GM21786 (cell line): Measurements from ENCODE around the gene CHST11.
A peak's percentile ranks its signal among the peaks of the same experiment; 100 is the strongest.

Experiments
- ATAC-seq: cut with Tn5 transposase; IDR thresholded peaks from one replicate; pipeline ENCODE4 v1.9.1; 2021; ENCODE audit not compliant: unreplicated experiment

CHST11 gene

GRCh38 chr12:104577581-104577981 is 120.8 kb downstream of the CHST11 start:
- no peak for ATAC-seq

DNA sequence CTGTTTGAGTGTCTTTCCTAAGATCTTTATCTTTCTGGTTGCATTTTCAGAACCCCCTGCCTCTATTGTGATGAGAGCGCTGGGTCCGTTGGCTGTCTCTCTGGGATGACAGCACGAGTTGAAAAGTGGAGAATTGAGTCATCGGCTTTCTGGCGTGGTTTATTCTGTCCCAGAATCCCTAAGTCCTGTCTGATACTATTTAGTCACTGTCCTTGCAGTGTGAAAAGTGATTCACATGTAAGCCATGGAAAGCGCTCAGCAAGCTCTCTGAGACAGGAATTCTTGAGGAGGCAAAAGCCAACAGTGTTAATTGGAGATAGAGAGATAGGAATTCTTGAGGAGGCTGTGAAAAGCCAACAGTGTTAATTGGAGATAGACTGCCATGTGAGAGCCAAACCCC is 121.7 kb downstream of the CHST11 start:
- ATAC-seq: no peak

- peak; percentile 40 for ATAC-seq
These were observed 123.2 kb downstream of the CHST11 start for GRCh38 chr12:104579718-104580495.

DNA sequence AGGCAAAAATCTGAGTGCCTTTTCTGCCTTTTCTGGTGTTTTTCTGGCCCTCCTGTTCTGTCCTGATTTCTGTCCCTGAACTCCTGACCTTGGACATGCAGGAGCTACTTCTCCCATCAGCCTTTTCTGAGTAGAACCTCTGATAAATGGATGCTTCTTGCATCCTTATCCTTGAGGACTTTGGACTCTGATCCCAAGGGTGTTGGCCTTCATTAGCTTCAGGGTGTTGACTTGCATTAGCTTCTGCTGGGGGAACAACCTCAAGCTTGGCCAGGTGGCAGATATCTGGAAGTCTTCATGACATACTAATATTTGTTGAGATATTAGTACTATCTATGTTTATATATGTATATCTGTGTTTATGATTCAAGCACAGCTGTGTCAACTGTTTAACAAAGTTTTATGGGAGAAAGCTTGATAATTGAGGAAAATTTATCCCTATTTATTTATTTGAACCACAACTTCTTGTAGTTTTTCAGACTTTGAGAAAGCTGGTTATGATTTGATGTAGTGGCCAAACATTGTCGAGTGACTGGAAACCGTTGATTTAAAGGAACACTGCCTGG is 124.3 kb downstream of the CHST11 start:
- ATAC-seq: no peak

DNA sequence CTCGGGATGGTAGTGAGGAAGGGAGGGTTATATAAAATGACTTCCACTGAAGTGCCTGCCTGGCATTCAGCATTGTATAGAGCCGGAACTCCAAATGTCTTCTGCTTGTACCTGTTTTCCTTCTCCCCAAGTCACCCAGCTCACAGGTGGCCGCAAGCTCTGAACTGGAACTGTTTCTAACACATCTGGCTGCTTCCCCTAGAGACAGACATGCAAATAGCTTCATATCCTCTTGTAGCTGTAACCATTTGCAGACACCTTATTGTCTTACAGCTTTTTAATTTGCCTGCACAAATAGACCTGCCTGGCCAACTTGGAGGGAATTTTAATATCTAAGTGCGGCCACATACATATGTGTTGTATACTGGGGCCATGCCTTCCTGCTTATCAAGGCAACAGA is 126.0 kb downstream of the CHST11 start:
- ATAC-seq: peak; percentile 77

GRCh38 chr12:104583301-104583700 is 126.6 kb downstream of the CHST11 start:
- ATAC-seq: peak; percentile 59

DNA sequence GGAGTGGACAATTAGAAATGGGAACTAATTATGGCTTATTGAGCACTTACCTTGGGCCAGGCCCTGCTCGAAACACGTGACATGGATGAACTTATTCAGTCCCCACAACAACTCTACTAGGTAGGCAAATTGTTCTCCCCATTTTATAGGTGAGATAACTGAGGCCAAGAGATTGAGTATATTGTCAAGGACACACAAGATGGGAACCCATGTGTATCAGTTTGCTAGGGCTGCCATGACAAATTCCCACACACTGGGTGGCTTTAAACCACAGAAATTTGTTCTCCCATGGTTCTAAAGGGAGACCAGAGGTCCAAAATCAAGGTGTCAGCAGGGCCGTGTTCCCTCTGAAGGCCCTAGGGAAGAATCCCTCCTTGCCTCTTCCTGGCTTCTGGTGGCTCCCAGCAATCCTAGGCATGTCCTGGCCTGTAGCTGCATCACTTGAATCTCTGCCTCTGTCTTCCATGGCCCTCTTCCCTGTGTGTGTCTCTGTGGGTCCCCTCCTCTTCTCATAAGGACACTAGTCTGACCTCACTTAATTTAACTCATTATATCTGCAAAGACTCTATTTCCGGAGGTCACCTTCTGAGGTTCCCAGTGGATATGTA is 128.8 kb downstream of the CHST11 start:
- no peak for ATAC-seq

GRCh38 chr12:104586351-104586919 is 129.7 kb downstream of the CHST11 start:
- no peak for ATAC-seq

DNA sequence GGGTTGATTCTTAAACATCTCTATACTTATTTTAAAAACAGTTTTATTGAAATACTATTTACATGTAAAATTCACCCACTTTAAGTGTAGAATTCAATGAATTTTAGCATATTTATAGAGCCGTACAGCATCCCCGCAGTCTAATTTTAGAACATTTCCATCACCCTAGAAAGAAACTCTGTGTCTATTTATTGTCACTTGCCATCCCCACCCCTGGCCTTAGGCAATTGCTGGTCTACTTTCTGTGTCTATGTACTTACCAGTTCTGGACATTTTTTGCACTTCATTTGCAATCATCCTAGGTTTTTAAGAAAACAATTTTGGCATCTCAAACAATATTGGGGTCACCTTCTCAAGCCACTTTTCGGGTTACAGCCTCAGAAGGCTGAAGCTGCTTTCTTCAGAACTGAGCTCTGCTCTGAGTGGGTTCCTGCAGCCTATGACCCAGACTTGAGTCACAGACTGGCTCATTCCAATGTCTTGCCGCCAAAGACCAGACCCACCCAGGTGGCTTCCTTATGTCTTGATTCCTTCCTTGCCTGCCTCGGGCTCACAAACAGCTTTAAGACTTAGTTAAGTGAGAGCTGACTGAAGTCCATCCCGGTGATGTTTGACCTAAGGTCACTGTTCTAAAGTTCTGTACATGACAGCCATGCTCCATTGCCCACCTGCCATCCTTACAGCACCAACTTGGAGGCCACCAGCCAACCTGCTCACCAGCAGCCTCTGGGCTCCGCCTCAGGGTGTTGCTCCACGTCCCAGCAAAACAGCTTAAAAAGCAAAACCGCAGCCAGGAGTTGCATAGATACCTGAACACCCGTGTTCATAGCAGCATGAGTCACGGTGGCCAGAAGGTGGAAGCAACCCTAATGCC is 131.5 kb downstream of the CHST11 start:
- ATAC-seq: no peak

- no peak for ATAC-seq
These were observed 132.3 kb downstream of the CHST11 start for GRCh38 chr12:104588921-104589590.

DNA sequence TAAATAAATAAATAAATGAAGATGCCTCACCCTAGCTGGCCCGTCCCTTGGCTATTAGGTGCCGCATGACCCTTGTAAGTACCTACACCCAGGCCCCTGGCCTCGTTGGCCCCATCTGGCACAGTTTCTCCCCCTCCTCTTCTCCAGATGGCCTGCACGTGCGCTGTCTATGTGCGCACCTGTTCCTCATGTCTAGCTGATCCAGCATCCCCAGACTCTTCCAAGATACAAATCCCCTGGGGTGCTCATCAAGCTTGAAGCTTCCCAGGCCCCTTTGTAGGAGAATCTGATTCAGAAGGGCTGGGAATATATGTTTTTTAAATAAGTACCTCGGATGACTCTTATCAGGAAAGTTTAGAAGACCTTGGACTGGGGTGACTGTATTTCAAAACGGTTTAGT is 133.3 kb downstream of the CHST11 start:
- ATAC-seq: no peak

DNA sequence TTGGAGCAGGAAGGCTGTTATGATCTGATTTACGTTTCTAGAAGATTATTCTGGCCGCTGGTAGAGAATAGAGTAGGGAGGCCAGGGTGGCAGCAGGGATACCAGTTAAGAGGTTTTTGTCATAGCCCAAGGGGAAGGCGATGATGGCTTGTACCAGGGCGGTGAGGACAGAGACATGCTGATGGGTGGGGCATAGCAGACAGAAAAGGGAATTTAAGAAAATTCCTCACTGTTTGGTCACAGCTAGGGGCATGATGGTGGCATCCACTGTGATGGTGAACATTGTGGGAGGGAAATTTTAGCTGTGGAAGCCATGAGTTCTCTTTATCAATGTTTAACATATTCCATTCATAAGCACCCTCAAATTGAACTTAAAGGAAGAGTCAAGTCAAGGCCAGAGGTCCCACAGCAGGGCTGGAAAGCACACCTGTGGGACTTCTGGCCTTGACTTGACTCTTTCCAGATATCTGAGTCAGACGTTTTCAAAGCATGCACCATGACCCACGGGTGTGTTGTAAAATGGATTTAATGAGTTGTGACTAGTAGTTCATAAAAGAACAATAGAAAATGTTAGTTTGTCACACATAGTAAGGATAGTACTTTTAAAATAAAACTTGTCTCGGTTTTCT is 134.6 kb downstream of the CHST11 start:
- ATAC-seq: no peak

DNA sequence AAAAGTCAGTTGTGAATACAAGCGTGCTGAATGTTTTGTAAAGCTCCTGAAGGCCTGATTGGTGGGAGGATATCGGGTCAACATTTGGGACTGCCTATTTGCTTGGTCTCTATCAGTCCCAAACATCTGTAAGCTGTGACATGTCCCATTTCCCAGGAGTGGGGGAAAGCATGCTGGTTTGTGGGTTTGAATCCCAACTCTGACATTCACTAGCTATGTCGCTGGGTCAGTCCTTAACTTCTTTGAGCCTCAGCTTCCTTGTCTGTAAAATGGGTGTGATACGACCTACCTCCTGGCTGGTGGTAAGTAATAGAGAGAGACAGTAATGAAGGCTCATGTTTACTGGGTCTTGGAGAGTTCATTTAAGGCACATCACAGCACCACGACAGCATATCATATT is 136.7 kb downstream of the CHST11 start:
- no peak for ATAC-seq

- ATAC-seq: no peak
These were observed 139.5 kb downstream of the CHST11 start for GRCh38 chr12:104596134-104596799.

DNA sequence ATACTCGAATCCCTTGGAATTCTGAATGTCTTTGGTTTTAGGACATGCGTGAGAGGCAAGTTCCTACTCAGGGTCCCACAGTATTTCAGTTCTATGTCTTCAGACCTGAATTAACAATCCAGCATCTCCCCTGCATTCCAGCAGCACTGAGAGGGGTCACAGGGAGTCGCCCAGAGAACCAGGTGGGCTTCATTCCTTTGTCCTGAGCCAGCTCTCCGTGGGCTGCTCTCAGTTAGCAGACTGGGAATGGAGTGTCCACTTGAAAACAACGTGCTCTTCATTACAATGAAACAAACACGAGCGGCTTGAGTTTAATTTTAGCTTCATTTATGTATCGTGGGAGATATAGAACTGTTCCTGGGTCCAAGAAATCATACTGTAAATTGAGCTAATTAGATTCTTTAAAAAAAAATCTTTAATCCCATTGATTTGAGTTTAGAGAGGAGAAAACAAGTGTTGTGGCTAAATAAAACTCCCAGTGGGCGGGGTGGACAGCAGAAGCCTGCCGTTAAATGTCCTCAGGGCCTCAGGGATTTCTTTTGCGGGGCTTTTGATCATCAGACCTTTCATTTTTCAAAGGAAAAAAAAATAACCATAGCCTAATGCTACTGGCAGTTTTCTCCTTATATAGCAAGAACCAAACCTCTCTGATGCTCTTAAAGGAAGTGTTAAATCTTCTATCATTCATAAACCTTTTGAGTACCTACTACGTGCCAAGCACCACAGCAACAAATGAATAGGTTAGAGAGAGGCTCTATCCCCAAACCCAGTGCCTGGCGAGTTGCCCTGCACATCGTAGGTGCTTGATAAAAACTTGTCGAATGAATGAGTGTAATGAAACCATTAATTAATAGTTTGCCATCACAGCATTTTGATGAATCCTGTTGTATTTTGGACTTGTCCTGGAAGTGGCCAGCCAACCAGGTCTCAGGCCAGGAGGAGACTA is 140.4 kb downstream of the CHST11 start:
- no peak for ATAC-seq

DNA sequence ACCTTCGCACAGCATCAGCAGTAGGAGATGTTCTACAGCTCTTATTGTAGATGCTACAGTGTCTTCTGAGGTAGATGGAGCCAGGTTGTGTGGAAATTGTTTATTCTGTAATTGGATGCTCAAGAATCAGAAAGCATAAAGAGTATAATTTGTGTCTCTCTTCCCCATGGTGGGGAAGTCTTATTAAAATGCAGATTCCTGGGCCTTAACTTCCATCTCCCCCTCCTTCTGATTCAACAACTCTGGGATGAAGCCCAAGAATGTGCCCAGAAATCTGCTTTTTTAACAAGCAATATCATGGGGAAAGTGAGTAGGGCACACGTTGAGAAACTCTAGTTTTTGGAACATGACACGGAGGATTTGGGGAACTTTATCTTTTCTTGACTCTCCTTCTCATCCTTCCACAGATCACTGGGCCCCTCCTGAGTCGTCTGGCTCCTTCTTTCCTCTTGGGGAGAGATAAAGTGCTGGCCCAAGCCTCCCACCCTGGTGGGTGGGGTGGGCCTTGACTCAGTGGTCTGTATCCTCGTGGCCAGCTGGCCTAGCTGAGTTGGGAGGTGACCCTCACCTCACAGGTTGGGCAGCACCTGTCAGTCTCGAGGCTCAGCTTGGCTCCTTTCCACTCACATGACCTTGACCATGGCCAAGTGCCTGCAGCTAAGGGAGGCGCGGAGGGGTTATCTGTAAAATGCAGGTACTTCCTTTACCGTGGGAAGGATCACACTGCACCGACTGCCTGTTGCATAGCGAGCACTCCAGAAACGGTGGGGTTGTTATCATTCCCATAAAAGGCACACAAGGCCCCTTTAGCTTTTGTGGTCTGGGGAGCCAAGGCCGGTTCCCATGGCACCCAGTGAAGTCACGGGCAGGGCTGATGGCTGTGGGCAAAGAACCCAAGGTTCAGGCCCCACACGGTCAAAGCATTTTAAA is 141.9 kb downstream of the CHST11 start:
- ATAC-seq: no peak

GRCh38 chr12:104599272-104600035 is 142.7 kb downstream of the CHST11 start:
- ATAC-seq: no peak
